NB4 (cell line): ENCODE measurements around the gene PGM2.

Source experiments
- DNase-seq: peaks from one replicate; pipeline ENCODE4 v3.0.0; 2010; ENCODE audit warnings: low read depth
- H3K4me3 ChIP-seq: one replicate; pipeline ENCODE4 v1.5.1; 2011; ENCODE audit warnings: mild to moderate bottlenecking, low read depth, low read length, moderate library complexity
- CTCF ChIP-seq: IDR thresholded peaks from one replicate; pipeline ENCODE4 v1.5.1; 2012; ENCODE audit warnings: low read depth, low read length
- MAX ChIP-seq: IDR thresholded peaks from 2 replicates; pipeline ENCODE4 v1.6.1; 2011; ENCODE audit warnings: low read depth, low read length
- MYC ChIP-seq: IDR thresholded peaks from 2 replicates; pipeline ENCODE4 v1.6.1; 2011; ENCODE audit warnings: low read depth, low read length
- POLR2A ChIP-seq: IDR thresholded peaks from 2 replicates; pipeline ENCODE4 v1.6.1; 2011; ENCODE audit warnings: mild to moderate bottlenecking; ENCODE audit not compliant: insufficient read length; ENCODE audit errors: extremely low read depth

The PGM2 gene

GRCh38 chr4:37909332-37910090, 83.0 kb downstream of the PGM2 start:
- TF ChIP-seq MYC (no peak), MAX (no peak), CTCF (no peak), POLR2A (no peak)
- H3K4me3 ChIP-seq: no peak overlapping the region
- DNase-seq: no peak

- DNase-seq: no peak
- no peak for TF ChIP-seq MYC
- TF ChIP-seq CTCF: no peak
- no peak for TF ChIP-seq POLR2A
- TF ChIP-seq MAX: no peak
- no peak overlapping the region for H3K4me3 ChIP-seq
Observed at GRCh38 chr4:37910091-37910486, 83.6 kb downstream of the PGM2 start.
